PC-3 (cell line): Measurements from ENCODE around the gene WDR59. TPM values are rescaled to one million over a fixed set of nuclear protein-coding genes. Genes with fewer than 3 reads are reported as not detected.

Experiments used
- ATAC-seq: fragments of 200-7000 bp; cut with Tn5 transposase; 2 replicates; pipeline ENCODE4 v1.9.1; 2020; ENCODE audit warnings: mild to moderate bottlenecking, moderate library complexity
- BruUV-seq: library from RNA; stranded (reverse); fragments of 400-500 nt; replicated peaks from 2 replicates; lab custom pipeline; 2021; lab: Mats Ljungman, UMichigan
- CTCF ChIA-PET: fragments of 300-600 bp; sonication (Branson Sonifier 250); formaldehyde crosslinking; loops from one replicate; lab custom pipeline; 2022; ENCODE audit warnings: antibody characterized with exemption; lab: Charles Lee
- POLR2A ChIA-PET: fragments of 300-600 bp; sonication (Branson Sonifier 250); formaldehyde crosslinking; loops from one replicate; lab custom pipeline; 2022; ENCODE audit warnings: antibody characterized with exemption; ENCODE audit not compliant: unreplicated experiment; lab: Charles Lee
- DNase-seq: peaks from one replicate; pipeline ENCODE4 v3.0.0-alpha.2; 2015
- H2AFZ ChIP-seq: fragments of 300-600 bp; sonication (generic); 2 replicates; pipeline ENCODE4 v1.6.0; 2016; ENCODE audit warnings: antibody characterized with exemption, low read length
- H3F3A ChIP-seq: fragments of 300-600 bp; sonication (generic); one replicate; pipeline ENCODE4 v1.6.0; 2017; ENCODE audit warnings: antibody characterized with exemption, low read length, control low read depth, mild to moderate bottlenecking; ENCODE audit not compliant: unreplicated experiment
- H3K27ac ChIP-seq: fragments of 300-600 bp; sonication (generic); 2 replicates; pipeline ENCODE4 v1.5.1; 2016; ENCODE audit warnings: mild to moderate bottlenecking, low read length
- H3K27me3 ChIP-seq: fragments of 300-600 bp; sonication (generic); 2 replicates; pipeline ENCODE4 v1.6.1; 2016; ENCODE audit warnings: low read length, mixed read lengths
- H3K36me3 ChIP-seq: fragments of 300-600 bp; sonication (generic); 2 replicates; pipeline ENCODE4 v1.6.1; 2016; ENCODE audit warnings: low read depth, mixed run types, low read length, mixed read lengths
- H3K4me1 ChIP-seq: fragments of 300-600 bp; sonication (generic); 2 replicates; pipeline ENCODE4 v1.5.1; 2016; ENCODE audit warnings: low read length; ENCODE audit not compliant: insufficient read depth
- H3K4me2 ChIP-seq: fragments of 300-600 bp; sonication (generic); 2 replicates; pipeline ENCODE4 v1.6.0; 2016; ENCODE audit warnings: low read length
- H3K4me3 ChIP-seq: fragments of 300-600 bp; sonication (generic); 2 replicates; pipeline ENCODE4 v1.5.1; 2016; ENCODE audit warnings: mild to moderate bottlenecking, low read length, mixed read lengths
- H3K79me2 ChIP-seq: fragments of 300-600 bp; sonication (generic); 2 replicates; pipeline ENCODE4 v1.6.1; 2017; ENCODE audit warnings: low read length, mixed read lengths
- H3K9ac ChIP-seq: fragments of 300-600 bp; sonication (generic); 2 replicates; pipeline ENCODE4 v1.6.0; 2016; ENCODE audit warnings: mild to moderate bottlenecking, low read length
- H3K9me2 ChIP-seq: fragments of 300-600 bp; sonication (generic); replicated peaks from 2 replicates; pipeline ENCODE4 v1.6.1; 2016; ENCODE audit warnings: mixed run types, low read length, mixed read lengths
- H3K9me3 ChIP-seq: fragments of 300-600 bp; sonication (generic); 2 replicates; pipeline ENCODE4 v1.6.1; 2016; ENCODE audit warnings: low read length, mixed read lengths
- H4K20me1 ChIP-seq: fragments of 300-600 bp; sonication (generic); 2 replicates; pipeline ENCODE4 v1.6.1; 2016; ENCODE audit warnings: low read length, mixed read lengths
- EZH2 ChIP-seq: fragments of 300-600 bp; sonication (generic); IDR thresholded peaks from one replicate; pipeline ENCODE4 v1.6.1; 2017; ENCODE audit warnings: antibody characterized with exemption, mild to moderate bottlenecking, low read length; ENCODE audit not compliant: unreplicated experiment
- EZH2phosphoT487 ChIP-seq: fragments of 300-600 bp; sonication (generic); IDR thresholded peaks from 2 replicates; pipeline ENCODE4 v1.6.1; 2018; ENCODE audit warnings: mild to moderate bottlenecking, antibody characterized with exemption, low read length, borderline replicate concordance
- intact Hi-C: fragments of 100-400 bp; cut with micrococcal nuclease; formaldehyde crosslinking; loops from 2 replicates; pipeline ENCODE4 v1.9.0; 2023
- total RNA-seq: library from RNA; depleted of rRNA; stranded (reverse); fragments of >200 nt; gene quantifications from 2 replicates; pipeline ENCODE4 v1.2.3, GENCODE V29; 2014
- TF ChIP-seq, protein P1 (sequence below): fragments of 300-600 bp; sonication (generic); conservative IDR thresholded peaks from 2 replicates; pipeline ENCODE4 v1.5.1; 2017; ENCODE audit warnings: antibody characterized with exemption, low read depth, mild to moderate bottlenecking, low read length

WDR59 gene
- total RNA-seq, 1 experiment from 2014 or later, result 11.8 TPM

DNA sequence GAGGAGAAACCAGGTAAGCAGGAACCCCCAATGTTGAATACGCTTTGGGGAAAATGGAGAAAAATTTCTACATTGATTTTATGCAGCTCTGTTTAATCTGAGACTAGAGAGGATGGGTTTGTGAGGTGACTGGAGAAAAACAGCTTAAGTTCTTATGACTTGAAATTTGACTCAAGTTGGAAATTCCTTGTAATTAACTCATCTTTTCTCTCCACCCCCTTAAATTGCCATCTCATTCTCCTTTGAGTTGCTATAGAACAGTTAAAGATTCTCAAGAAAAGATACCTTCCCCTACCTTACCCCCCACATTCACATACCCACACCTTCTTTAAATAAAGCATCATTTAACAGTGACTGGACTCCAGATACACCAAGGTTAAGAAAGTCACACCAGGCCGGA lies 38.1 kb upstream of the WDR59 start:
- peaks cover 20% of the 10 kb centered on the region for H3K4me1 ChIP-seq
- ChIA-PET POLR2A (no interaction called here), CTCF (no interaction called here)
- TF ChIP-seq, protein P1, sequence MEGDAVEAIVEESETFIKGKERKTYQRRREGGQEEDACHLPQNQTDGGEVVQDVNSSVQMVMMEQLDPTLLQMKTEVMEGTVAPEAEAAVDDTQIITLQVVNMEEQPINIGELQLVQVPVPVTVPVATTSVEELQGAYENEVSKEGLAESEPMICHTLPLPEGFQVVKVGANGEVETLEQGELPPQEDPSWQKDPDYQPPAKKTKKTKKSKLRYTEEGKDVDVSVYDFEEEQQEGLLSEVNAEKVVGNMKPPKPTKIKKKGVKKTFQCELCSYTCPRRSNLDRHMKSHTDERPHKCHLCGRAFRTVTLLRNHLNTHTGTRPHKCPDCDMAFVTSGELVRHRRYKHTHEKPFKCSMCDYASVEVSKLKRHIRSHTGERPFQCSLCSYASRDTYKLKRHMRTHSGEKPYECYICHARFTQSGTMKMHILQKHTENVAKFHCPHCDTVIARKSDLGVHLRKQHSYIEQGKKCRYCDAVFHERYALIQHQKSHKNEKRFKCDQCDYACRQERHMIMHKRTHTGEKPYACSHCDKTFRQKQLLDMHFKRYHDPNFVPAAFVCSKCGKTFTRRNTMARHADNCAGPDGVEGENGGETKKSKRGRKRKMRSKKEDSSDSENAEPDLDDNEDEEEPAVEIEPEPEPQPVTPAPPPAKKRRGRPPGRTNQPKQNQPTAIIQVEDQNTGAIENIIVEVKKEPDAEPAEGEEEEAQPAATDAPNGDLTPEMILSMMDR, result no peak
- TF ChIP-seq EZH2, result no peak
- TF ChIP-seq EZH2phosphoT487, result no peak
- H3K27ac ChIP-seq, result no peak overlapping the region
- ATAC-seq (no peak), DNase-seq (no peak)
- no peak overlapping the region for H3K4me3 ChIP-seq
- H3K9me3 ChIP-seq, result peaks cover 5% of the 10 kb centered on the region
- H2AFZ ChIP-seq, result no peak overlapping the region
- H3K4me2 ChIP-seq, result no peak overlapping the region
- H3K36me3 ChIP-seq, result peaks cover 9% of the 10 kb centered on the region
- no peaks in the 10 kb centered on the region for H3K9me2 ChIP-seq
- H3F3A ChIP-seq, result no peaks in the 10 kb centered on the region
- H3K9ac ChIP-seq, result no peak overlapping the region
- intact Hi-C loops, result no loop called here
- no peaks in the 10 kb centered on the region for H3K27me3 ChIP-seq
- no TSS peak for BruUV-seq
- peaks cover 84% of the 10 kb centered on the region for H3K79me2 ChIP-seq
- 0 out of 2 replicates have a peak, but pooled peaks cover 3% of the 10 kb centered on the region for H4K20me1 ChIP-seq

GRCh38 chr16:75022567-75022966 lies 37.6 kb upstream of the WDR59 start:
- H3K27ac ChIP-seq, result no peak overlapping the region
- H3K4me3 ChIP-seq, result no peak overlapping the region
- H3K36me3 ChIP-seq, result peaks cover 9% of the 10 kb centered on the region
- H4K20me1 ChIP-seq, result peaks cover 4% of the 10 kb centered on the region; the same call in 1 of the 2 replicates
- no peak for ATAC-seq
- H3K9me3 ChIP-seq, result peaks cover 5% of the 10 kb centered on the region
- TF ChIP-seq, protein P1, result no peak
- no peak for TF ChIP-seq EZH2
- TF ChIP-seq EZH2phosphoT487, result no peak
- intact Hi-C loops, result no loop called here
- DNase-seq, result no peak
- POLR2A ChIA-PET, result no interaction called here
- peaks cover 23% of the 10 kb centered on the region for H3K4me1 ChIP-seq
- no peaks in the 10 kb centered on the region for H3K27me3 ChIP-seq
- H2AFZ ChIP-seq, result no peak overlapping the region
- H3K9me2 ChIP-seq, result no peaks in the 10 kb centered on the region
- CTCF ChIA-PET, result no interaction called here
- H3F3A ChIP-seq, result no peaks in the 10 kb centered on the region
- H3K79me2 ChIP-seq, result peaks cover 84% of the 10 kb centered on the region
- BruUV-seq, result no TSS peak
- no peak overlapping the region for H3K4me2 ChIP-seq
- no peak overlapping the region for H3K9ac ChIP-seq

DNA sequence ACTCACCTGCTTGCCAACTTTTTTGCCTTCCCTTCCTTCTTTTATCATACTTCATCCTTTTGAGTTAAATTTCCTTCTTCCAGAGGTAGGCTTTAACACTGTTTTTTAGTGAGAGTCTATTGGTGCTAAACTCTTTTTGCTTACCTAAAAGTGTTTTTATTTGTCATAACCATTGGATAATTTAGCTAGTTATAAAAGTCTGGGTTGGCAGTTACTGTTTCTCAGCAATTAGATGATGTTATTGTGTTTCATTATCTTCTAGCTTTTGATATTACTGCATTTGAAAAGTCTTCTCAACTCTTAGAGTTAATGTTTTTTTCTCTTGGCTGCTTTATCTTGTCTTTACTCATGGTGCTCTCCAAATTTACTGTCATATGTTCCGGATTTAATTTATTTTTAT lies 36.5 kb upstream of the WDR59 start:
- no peak for DNase-seq
- Histone ChIP-seq H3K27me3 (no peaks in the 10 kb centered on the region), H3K79me2 (peaks cover 84% of the 10 kb centered on the region), H3K27ac (no peak overlapping the region), H3K36me3 (peaks cover 9% of the 10 kb centered on the region), H3K9ac (no peak overlapping the region), H4K20me1 (peaks cover 7% of the 10 kb centered on the region; the same call in 1 of the 2 replicates), H3K9me3 (peaks cover 5% of the 10 kb centered on the region), H3K9me2 (no peaks in the 10 kb centered on the region), H3K4me2 (no peak overlapping the region), H3K4me1 (peaks cover 23% of the 10 kb centered on the region), H3K4me3 (no peak overlapping the region), H2AFZ (no peak overlapping the region), H3F3A (no peaks in the 10 kb centered on the region)
- TF ChIP-seq EZH2phosphoT487 (no peak), EZH2 (no peak)
- TF ChIP-seq, protein P1, result no peak
- ChIA-PET POLR2A (no interaction called here), CTCF (no interaction called here)
- ATAC-seq, result no peak
- intact Hi-C loops, result no loop called here
- BruUV-seq, result no TSS peak
